Measurements from ENCODE around the gene JAKMIP1.

Gene JAKMIP1

DNA sequence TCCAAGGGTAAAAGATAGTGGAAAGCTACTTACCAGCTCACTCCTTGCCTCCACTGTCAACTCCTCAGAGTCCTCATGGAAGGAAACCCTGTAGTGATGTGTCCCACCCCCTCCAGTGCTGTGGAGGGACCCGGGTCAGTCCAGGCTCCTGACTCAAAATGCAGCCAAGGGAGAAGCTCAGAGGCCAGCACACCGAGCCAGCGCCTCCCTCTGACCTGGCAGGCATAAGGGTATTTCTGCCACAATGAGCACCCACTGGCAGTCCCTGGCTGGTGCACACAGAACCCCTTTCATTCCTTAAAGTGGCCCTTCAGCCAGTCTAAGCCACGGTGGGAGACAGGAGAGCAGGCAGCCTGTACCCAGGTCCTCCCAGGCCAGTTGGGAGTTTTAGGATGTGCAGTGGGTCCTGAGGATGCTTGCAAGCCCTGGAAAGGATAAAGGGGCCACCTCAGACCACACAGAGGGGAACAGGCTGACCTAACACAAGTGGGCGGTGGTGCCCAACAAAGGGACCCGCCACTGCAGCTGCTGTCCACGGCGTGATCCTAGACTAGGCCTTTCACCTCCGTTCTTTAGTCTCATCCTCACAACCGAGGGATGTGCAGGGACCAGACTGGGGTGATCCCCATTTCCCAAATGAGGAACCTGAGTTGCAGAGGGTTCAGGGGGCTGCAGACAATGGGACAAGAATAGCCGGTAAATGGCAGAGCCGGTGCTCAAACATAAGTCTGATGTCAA lies 5.7 kb downstream of the JAKMIP1 start:
- Histone ChIP-seq H2AFZ (no peak overlapping the region), H3K27ac (no peak overlapping the region), H3K27me3 (ENCODE audit: control insufficient read depth, insufficient read depth, low read length) (peaks cover 4% of the 10 kb centered on the region), H3K4me3 (ENCODE audit: low read depth, low read length) (no peak overlapping the region), H3K79me2 (no peaks in the 10 kb centered on the region), H3K9me3 (ENCODE audit: control insufficient read depth, low read length) (no peaks in the 10 kb centered on the region), H3K4me2 (ENCODE audit: low read length) (no peak overlapping the region), H3K9ac (no peak overlapping the region), H3K36me3 (ENCODE audit: control insufficient read depth, insufficient read depth, low read length) (no peaks in the 10 kb centered on the region), H3K4me1 (no peaks in the 10 kb centered on the region)
- TF ChIP-seq, protein P1, sequence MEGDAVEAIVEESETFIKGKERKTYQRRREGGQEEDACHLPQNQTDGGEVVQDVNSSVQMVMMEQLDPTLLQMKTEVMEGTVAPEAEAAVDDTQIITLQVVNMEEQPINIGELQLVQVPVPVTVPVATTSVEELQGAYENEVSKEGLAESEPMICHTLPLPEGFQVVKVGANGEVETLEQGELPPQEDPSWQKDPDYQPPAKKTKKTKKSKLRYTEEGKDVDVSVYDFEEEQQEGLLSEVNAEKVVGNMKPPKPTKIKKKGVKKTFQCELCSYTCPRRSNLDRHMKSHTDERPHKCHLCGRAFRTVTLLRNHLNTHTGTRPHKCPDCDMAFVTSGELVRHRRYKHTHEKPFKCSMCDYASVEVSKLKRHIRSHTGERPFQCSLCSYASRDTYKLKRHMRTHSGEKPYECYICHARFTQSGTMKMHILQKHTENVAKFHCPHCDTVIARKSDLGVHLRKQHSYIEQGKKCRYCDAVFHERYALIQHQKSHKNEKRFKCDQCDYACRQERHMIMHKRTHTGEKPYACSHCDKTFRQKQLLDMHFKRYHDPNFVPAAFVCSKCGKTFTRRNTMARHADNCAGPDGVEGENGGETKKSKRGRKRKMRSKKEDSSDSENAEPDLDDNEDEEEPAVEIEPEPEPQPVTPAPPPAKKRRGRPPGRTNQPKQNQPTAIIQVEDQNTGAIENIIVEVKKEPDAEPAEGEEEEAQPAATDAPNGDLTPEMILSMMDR (IDR thresholded peaks at IDR 0.05): no peak

DNA sequence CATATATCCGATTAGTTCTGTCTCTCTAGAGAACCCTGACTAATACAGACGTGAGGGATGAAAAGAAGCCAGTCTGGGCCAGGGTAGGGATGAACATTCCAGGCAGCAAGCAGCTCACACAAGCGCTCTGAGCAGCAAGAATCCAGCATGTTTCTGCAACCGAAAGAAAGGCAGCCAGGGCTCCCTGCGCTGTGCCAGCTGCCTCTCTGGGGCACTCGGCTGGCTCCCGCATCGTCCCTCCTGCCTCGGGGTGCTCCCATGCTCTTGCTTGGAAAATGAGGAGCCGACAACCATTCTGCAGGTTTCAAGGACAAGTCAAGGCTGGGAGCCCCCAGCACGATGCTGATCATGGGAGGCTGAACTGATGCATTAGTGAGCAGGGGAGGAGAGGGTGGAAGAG lies 7.0 kb downstream of the JAKMIP1 start:
- Histone ChIP-seq H3K36me3 (ENCODE audit: control insufficient read depth, insufficient read depth, low read length) (no peaks in the 10 kb centered on the region), H3K79me2 (no peaks in the 10 kb centered on the region)

DNA sequence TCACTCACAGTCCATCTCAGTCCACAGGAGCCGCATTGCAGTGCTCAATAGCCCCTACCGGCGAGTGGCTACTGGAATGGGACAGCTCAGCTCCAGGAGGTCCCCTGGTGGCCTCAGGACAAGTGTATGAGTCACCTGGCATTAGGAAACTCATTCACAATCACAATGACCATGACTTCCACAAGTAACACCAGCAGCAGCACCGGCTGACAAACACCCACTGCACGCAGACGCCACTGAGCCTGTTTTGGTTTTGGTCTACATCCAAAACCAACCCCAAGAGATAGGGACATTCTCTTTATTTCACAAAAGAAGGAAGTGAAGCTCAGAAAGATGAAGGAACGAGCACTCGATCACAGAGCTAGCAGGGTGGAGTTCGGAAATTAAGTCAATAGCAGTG lies 8.1 kb downstream of the JAKMIP1 start:
- Histone ChIP-seq H3K4me1 (no peaks in the 10 kb centered on the region), H3K27me3 (ENCODE audit: control insufficient read depth, insufficient read depth, low read length) (no peaks in the 10 kb centered on the region), H3K4me3 (ENCODE audit: low read depth, low read length) (no peak overlapping the region), H3K36me3 (ENCODE audit: control insufficient read depth, insufficient read depth, low read length) (no peaks in the 10 kb centered on the region), H3K27ac (no peak overlapping the region), H2AFZ (no peak overlapping the region), H3K4me2 (ENCODE audit: low read length) (no peak overlapping the region), H3K79me2 (no peaks in the 10 kb centered on the region), H3K9me3 (ENCODE audit: control insufficient read depth, low read length) (no peaks in the 10 kb centered on the region), H3K9ac (no peak overlapping the region)
- TF ChIP-seq, protein P1 (IDR thresholded peaks at IDR 0.05): no peak

More for the DNA sequence above, 7.0 kb downstream of the JAKMIP1 start:
- Histone ChIP-seq H3K9me3 (ENCODE audit: control insufficient read depth, low read length) (no peaks in the 10 kb centered on the region), H3K27me3 (ENCODE audit: control insufficient read depth, insufficient read depth, low read length) (no peaks in the 10 kb centered on the region), H3K27ac (no peak overlapping the region), H3K4me1 (no peaks in the 10 kb centered on the region), H3K4me2 (ENCODE audit: low read length) (no peak overlapping the region), H3K9ac (no peak overlapping the region), H2AFZ (no peak overlapping the region), H3K4me3 (ENCODE audit: low read depth, low read length) (no peak overlapping the region)
- TF ChIP-seq, protein P1 (IDR thresholded peaks at IDR 0.05): no peak

DNA sequence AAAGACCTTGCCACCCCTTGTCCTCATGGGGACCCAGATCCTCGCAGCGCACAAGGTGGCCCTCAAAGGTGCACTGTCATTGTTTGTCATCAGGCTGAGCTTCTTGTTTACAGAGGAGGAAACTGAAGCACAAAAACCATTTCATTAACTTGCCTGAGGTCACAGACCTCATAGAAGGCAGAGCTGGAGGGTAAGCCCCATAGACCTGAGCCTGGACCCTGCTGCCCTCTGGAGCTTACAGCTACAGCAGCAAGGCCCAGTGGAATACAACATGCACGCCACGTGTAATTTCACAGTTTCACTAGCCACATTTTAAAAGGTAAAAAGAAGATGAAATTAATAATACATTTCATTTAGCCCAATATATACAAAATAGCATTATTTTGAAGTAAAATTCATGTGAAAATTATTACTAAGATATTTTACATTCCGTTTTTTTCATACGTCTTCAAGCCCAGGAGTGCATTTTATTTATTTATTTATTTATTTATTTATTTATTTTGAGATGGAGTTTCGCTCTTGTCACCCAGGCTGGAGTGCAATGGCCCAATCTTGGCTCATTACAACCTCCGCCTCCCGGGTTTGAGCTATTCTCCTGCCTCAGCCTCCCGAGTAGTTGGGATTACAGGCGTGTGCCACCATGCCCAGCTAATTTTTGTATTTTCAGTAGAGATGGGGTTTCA lies 8.8 kb downstream of the JAKMIP1 start:
- H3K27ac ChIP-seq: no peak overlapping the region
- H3K4me1 ChIP-seq: no peaks in the 10 kb centered on the region
- H3K9ac ChIP-seq: no peak overlapping the region
- H3K36me3 ChIP-seq (ENCODE audit: control insufficient read depth, insufficient read depth, low read length): no peaks in the 10 kb centered on the region
- H3K4me2 ChIP-seq (ENCODE audit: low read length): no peak overlapping the region
- no peaks in the 10 kb centered on the region for H3K27me3 ChIP-seq (ENCODE audit: control insufficient read depth, insufficient read depth, low read length)
- H3K4me3 ChIP-seq (ENCODE audit: low read depth, low read length): no peak overlapping the region
- H3K79me2 ChIP-seq: no peaks in the 10 kb centered on the region
- no peak overlapping the region for H2AFZ ChIP-seq
- TF ChIP-seq, protein P1 (IDR thresholded peaks at IDR 0.05): no peak
- no peaks in the 10 kb centered on the region for H3K9me3 ChIP-seq (ENCODE audit: control insufficient read depth, low read length)

All from parathyroid adenoma (tissue), 2 donors.